NCI-H2081 treated with DMSO at 0.1 percent for 48 hours (cell line): ENCODE measurements around the gene GMFB.

Source experiments
- DNase-seq: peaks from one replicate; lab custom pipeline; 2025; lab: John Stamatoyannopoulos, UW

The GMFB gene

DNA sequence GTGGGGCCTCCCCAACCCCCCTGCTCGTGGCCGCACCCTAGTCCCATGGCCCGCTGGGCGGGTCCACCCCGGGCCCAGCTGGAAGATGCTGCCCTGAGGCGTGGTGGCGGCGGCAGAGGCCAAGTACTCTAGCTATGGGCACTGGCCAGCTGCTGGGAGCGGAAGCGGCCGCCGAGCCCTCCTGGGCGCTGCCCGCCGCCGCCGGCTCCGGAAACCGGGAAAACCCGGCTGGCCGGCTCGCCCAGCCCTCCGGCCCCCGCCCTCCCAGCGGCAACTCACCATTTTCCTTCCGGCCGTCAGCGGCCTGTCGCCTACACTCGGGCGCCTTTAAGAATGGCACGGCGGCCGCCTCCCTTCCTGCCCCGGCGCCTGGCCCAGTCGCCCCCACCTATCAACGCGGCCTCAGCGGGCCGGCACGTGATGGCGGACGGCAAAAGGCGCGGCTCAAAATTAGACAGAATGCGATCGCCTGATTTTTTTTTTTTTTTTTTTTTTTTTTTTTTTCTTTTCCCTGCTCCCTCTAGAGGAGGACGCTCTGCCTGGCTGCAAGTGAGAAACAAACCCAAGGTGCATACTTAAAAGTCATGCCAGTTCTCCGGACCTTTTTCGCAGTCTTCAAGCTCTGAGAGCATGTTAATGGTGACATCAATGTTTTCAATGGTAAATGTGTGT lies at the start of gene GMFB:
Gene GMFB, minus strand, starts transcription at position 335 of the 672 bp plus-strand sequence. Its CDS starts 53 bp downstream, at position 282.
- peak; percentile 34 for DNase-seq

DNA sequence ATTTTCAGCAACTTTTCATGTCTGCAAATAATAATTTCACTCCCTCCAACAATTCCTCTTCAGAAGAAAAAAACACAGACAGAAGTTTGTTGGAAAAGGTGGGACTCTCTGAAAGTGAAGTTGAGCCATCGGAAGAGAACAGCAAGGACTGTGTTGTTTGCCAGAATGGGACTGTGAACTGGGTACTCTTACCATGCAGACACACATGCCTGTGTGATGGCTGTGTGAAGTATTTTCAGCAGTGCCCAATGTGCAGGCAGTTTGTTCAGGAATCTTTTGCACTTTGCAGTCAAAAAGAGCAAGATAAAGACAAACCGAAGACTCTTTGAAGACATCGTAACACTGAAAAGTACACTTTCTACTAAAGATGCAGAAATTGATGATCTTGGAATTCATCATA lies 49.3 kb upstream of the GMFB start:
- no peak for DNase-seq

DNA sequence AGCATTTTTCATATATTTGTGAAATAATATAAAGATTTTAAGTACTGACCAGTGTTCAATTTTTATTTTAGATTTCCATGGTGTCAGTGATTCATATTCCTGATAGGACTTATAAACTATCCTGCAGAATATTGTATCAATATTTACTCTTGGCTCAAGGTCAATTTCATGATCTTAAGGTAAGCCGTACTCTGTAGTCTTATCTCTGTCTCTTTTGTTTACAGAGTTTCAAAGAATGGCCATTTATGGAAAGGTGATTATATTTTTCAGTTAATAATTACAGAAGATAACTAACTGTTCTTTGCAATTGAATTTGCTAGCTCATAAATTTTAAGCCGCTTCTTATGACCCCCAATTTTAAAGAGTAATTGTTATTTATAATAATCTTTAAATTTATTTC lies 48.9 kb upstream of the GMFB start:
- no peak for DNase-seq

- no peak for DNase-seq
Observed at GRCh38 chr14:54535646-54536045, 46.9 kb upstream of the GMFB start.

DNA sequence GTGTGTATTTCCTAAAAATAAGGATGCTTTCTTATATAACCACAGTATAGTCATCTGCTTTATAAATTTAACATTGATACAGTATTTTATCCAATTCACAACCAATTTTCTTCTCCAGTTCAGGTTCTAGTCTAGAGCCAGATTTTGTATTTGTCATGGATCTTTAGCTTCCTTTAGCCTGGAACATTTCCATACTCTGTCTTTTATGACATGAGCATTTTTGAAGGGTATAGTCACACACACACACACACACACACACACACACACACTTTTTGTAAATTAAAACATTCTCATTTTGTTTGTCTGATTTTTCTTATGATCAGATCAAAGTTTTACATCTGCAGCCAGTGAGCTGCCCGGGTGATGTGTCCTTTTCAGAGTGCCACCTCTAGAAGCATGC lies 46.3 kb upstream of the GMFB start:
- no peak for DNase-seq

DNA sequence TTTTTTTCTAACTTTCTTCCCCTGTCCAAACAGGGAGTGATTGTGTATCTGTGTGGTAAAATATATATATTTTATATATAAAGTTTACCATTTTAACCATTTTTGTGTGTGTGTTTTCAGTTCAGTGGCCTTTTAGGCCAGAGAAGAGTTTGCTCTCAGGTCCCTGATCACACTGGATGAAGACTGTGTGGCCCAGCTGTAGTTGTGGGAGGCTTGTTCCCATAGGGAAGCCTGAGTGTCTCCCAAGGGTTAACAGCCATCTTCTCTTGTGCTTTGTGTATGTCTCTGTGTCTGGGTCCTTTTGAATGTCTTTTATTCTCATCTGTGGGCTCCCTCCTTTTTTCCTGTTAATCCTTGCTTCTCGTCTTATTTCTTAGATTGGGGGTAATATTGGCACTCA lies 44.3 kb upstream of the GMFB start:
- no peak for DNase-seq

GRCh38 chr14:54532111-54533012 lies 43.6 kb upstream of the GMFB start:
- no peak for DNase-seq

DNA sequence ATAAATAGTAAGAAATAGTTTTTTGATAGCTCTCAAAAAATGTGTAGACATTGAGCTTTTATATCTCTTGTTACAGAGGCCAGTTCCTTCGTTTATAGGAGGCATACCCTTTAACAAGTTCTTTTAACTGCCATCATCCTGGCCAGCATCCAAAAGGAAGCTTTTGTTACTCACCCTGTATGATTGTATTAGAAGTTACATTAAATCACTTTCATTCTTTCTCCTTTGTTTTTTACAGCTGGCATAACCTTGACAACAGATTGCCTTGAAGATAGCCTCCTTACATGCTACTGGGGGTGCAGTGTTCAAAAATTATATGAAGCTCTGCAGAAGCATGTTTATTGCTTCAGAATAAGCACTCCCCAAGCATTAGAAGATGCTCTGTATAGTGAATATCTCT lies 41.0 kb upstream of the GMFB start:
- DNase-seq = no peak

DNA sequence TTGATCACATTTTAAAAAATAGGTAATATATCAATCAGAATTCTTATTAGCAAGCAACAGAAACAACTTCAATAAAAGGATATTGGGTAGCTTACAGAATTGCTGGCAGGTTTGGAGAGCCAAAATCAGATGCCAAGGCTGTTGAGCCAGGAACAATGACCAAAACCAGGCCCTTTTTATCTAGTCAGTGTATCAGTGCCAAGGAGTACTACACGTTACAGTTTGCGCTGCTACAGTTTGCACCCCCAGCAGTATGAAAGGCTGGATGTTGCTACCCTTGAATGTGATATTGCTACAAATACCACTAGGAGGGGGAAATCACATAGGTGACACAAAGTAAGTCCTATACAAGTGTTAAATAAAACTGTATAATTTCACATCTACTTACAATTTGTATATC lies 40.2 kb upstream of the GMFB start:
- DNase-seq = no peak

- no peak for DNase-seq
Observed at GRCh38 chr14:54524410-54524809, 35.6 kb upstream of the GMFB start.

DNA sequence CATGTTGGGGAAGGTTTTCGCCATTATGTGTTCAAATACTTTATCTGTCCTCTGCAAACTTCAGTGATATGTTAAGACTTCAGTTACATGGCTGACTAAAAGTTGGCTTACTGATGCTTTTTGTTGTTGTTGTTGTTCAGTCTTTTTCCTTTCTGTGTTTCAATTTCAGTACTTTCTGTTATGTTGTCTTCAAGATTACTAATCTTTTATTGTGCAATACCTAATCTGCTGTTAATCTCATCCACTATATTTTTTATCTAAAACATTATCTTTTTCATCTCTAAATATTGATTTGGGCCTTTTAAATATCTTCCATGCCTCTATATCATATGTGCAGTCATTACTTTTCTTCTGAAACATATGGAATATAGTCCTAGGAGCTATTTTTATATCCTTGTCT lies 27.9 kb upstream of the GMFB start:
- DNase-seq = no peak

- DNase-seq = no peak
Observed at GRCh38 chr14:54515670-54516069, 26.9 kb upstream of the GMFB start.

DNA sequence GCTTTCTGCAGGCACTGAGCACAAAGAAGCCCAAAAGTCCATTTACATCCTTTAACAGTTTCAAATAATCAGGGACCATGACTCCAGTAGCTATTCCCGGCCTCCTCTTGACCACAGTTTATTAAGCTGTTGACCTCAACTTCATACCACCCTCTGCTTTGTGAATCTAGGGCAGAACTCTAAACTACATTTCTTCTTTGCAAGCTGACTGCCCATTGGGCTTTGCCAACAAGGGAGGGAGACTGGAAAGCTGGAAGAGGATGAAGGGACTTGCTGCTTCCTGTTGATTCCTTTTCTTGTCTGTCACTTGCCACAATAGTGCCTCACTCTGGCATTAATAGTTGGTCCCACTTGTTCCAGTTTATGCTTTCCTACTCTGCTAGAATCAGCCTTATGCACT lies 23.6 kb upstream of the GMFB start:
- DNase-seq = no peak

DNA sequence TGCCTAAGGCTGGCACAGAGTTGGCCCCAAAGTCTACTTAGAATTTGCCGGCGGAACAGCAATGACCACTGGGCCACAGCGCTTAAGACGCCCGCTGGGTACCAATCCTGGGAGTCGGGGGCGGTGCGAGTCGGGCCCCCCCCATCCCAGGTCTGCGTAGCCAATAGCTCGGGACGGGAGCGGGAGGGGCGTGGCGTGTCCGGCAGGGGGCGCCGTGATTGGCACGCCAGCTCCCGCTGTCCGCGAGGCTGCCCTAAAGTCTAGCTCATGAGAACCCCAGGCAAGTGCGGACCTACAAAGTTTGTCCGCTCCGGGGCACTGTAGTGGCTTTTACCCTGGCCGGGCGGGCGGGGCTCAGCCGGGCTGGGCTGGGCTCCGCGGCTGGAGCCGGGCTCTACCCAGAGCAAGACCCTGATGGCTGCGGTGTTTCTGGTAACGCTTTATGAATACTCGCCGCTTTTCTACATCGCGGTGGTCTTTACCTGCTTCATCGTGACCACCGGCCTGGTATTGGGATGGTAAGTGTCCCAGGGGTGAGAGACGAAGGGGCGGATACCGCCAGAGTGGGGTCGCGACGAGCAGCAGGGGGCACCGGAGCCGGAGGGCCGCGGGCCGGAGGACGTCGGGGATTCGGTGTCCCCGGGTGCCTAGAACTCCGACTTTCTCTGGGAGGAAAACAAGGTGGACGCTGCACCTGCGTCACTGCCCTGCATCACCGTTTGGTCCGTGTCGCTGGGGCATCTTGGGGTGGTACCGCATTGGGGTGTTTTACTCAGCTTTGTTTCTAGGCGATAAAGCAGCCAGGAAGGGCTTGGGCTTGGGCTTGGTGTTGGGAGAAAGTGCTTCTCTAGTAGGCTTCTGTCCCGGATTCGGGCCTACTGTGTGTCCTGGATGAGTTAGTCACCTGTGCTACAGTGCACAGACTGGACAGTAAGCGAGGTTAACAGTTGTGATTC lies 21.0 kb upstream of the GMFB start, which contains the start of gene CGRRF1:
Gene CGRRF1, plus strand, starts transcription at position 361 of the 956 bp plus-strand sequence. Its CDS starts 54 bp downstream, at position 415.
- DNase-seq = peak; percentile 86

DNA sequence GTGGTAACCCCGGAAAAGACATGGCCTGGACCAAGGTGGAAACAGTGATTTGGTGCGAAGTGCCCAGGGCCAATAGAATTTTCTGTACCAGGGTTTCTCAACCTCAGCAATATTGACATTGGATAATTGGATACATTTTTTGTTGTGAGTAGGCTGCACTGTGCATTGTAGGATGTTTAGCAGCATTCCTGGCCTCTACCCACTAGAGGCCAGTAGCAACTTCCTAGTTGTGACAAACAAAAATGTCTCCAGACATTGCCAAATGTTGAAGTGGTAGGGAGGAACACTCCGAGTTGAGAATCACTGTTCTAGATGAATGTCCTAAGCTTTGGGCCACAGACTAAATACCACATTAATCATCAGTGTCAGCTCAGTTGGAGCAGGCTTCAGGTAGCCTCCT lies 14.7 kb upstream of the GMFB start:
- no peak for DNase-seq

- DNase-seq = no peak
Observed at GRCh38 chr14:54502602-54503001, 13.8 kb upstream of the GMFB start.

DNA sequence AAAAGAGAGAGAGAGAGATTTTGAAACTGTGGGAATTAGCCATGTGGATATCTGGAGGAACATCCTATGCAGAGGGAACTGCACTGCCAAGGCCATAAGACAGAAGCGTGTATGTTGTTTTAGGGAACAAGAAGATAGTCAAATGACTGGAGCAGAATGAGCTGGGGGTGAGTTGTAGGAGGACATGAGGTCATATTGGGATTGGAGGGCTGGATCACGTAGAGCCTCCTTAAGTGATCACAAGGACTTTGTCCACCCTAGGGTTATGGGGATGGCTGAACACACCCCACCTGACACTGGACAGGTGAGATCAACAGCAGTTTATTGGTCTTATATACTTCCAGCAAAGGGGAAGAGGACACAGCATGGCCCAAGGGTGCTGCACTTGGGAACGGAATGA lies 12.7 kb upstream of the GMFB start:
- DNase-seq = no peak

DNA sequence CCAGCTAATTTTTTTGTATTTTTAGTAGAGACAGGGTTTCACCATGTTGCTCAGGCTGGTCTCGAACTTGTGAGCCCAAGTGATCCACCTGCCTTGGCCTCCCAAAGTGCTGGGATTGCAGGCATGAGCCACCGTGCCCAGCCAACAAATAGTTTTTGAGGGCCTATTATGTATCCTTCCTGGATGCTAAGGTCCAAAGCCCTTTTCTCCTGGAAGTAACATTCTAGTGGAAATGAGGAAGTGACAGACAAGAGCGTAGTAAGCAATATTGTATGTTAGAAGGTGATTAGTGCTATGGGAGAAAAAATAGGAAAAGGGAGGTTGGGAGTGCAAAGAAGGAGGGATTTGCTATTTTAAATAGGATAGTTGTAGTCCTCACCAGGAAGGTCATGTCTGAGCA lies 12.0 kb upstream of the GMFB start:
- no peak for DNase-seq

DNA sequence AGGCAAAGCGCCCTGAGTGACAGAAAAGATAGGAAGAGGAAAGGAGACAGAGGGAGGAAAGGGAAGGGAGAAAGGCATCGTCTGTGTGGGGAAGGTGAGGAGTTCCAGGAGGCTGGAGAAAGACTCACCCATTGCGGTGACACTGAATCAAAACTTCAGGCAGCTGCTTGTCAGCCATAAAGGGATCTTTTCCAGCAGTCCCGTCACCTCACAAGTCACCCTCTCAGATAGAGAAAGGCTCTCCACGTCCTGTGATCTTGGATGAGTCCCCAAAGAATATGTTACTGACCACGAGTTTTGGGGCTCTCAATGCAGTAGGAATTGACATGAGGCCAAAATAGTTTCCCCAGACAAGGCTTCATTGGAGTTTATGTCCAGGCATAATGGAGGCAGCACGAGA lies 9.8 kb upstream of the GMFB start:
- DNase-seq = no peak

- no peak for DNase-seq
Observed at GRCh38 chr14:54498095-54498531, 9.3 kb upstream of the GMFB start.

GRCh38 chr14:54497224-54497623 lies 8.4 kb upstream of the GMFB start:
- no peak for DNase-seq

- DNase-seq = no peak
Observed at GRCh38 chr14:54493293-54493692, 4.5 kb upstream of the GMFB start.
